ENCODE results near the gene SLC24A4.

Gene SLC24A4

GRCh38 chr14:92458136-92459029 lies 135.4 kb downstream of the SLC24A4 start:
- no peaks in the 10 kb centered on the region for H3K4me1 ChIP-seq (ENCODE audit: control insufficient read depth, low read length)
- H3K9me3 ChIP-seq (ENCODE audit: control insufficient read depth, insufficient read depth, low read length), result no peaks in the 10 kb centered on the region
- no peak for TF ChIP-seq CTCF (IDR thresholded peaks at IDR 0.05; ENCODE audit: low read depth, low read length, poor library complexity, severe bottlenecking)
- no peak for TF ChIP-seq EZH2phosphoT487 (IDR thresholded peaks at IDR 0.05; ENCODE audit: borderline replicate concordance, low read length)
- no peak overlapping the region for H3K4me3 ChIP-seq (ENCODE audit: low read length)
- no peaks in the 10 kb centered on the region for H3K36me3 ChIP-seq (ENCODE audit: control insufficient read depth, low read length)
- no peaks in the 10 kb centered on the region for H3K79me2 ChIP-seq (ENCODE audit: control insufficient read depth, low read length)
- H3K27me3 ChIP-seq (ENCODE audit: control insufficient read depth, low read length), result no peaks in the 10 kb centered on the region
- no peaks in the 10 kb centered on the region for H3K9me2 ChIP-seq (replicated peaks; ENCODE audit: control insufficient read depth, low read length)
- no peak overlapping the region for H3K4me2 ChIP-seq (ENCODE audit: low read length)
- H3F3A ChIP-seq (ENCODE audit: control insufficient read depth, insufficient read depth), result no peaks in the 10 kb centered on the region
- no peaks in the 10 kb centered on the region for H4K20me1 ChIP-seq (ENCODE audit: control insufficient read depth, insufficient read depth, low read depth, low read length)
- H3K27ac ChIP-seq (ENCODE audit: low read depth, low read length), result no peak overlapping the region

GRCh38 chr14:92459030-92459949 lies 136.3 kb downstream of the SLC24A4 start:
- Histone ChIP-seq H3K27ac (ENCODE audit: low read depth, low read length) (no peak overlapping the region), H3K27me3 (ENCODE audit: control insufficient read depth, low read length) (no peaks in the 10 kb centered on the region), H3K9me2 (replicated peaks; ENCODE audit: control insufficient read depth, low read length) (no peaks in the 10 kb centered on the region), H3K4me1 (ENCODE audit: control insufficient read depth, low read length) (no peaks in the 10 kb centered on the region), H3K36me3 (ENCODE audit: control insufficient read depth, low read length) (no peaks in the 10 kb centered on the region), H3K79me2 (ENCODE audit: control insufficient read depth, low read length) (no peaks in the 10 kb centered on the region), H3K9me3 (ENCODE audit: control insufficient read depth, insufficient read depth, low read length) (no peaks in the 10 kb centered on the region), H3K4me2 (ENCODE audit: low read length) (no peak overlapping the region), H3K4me3 (ENCODE audit: low read length) (no peak overlapping the region), H4K20me1 (ENCODE audit: control insufficient read depth, insufficient read depth, low read depth, low read length) (no peaks in the 10 kb centered on the region), H3F3A (ENCODE audit: control insufficient read depth, insufficient read depth) (no peaks in the 10 kb centered on the region)
- TF ChIP-seq EZH2phosphoT487 (IDR thresholded peaks at IDR 0.05; ENCODE audit: borderline replicate concordance, low read length), result no peak
- TF ChIP-seq CTCF (IDR thresholded peaks at IDR 0.05; ENCODE audit: low read depth, low read length, poor library complexity, severe bottlenecking), result no peak

DNA sequence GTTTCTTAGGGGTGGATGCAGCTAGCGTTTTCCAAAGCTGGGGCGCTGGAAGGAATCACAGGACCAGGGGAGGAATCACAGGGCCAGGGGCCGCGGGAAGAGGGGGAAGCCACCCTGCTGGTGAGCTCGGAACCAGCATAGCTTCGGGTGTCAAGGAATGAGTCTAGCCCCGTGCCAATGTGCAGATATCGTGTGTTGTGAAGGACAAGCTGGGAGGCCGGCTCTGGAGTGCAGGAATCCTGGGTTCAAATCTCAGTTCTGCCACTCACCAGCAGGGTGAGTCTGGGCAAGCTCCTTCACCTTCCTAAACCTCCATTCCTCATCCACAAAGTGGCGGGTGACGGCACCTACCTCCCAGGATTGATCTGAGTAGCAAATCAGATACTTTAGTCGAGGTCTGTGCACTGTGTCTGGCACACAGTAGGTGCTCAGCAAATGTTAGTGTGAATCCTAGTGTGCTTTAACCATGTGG lies 137.0 kb downstream of the SLC24A4 start:
- H3K4me2 ChIP-seq (ENCODE audit: low read length), result no peak overlapping the region
- H3F3A ChIP-seq (ENCODE audit: control insufficient read depth, insufficient read depth), result no peaks in the 10 kb centered on the region
- no peaks in the 10 kb centered on the region for H3K27me3 ChIP-seq (ENCODE audit: control insufficient read depth, low read length)
- H3K79me2 ChIP-seq (ENCODE audit: control insufficient read depth, low read length), result no peaks in the 10 kb centered on the region
- H3K9me2 ChIP-seq (replicated peaks; ENCODE audit: control insufficient read depth, low read length), result no peaks in the 10 kb centered on the region
- H3K4me1 ChIP-seq (ENCODE audit: control insufficient read depth, low read length), result no peaks in the 10 kb centered on the region
- no peak overlapping the region for H3K27ac ChIP-seq (ENCODE audit: low read depth, low read length)
- H3K9me3 ChIP-seq (ENCODE audit: control insufficient read depth, insufficient read depth, low read length), result no peaks in the 10 kb centered on the region
- no peak overlapping the region for H3K4me3 ChIP-seq (ENCODE audit: low read length)
- H4K20me1 ChIP-seq (ENCODE audit: control insufficient read depth, insufficient read depth, low read depth, low read length), result no peaks in the 10 kb centered on the region
- TF ChIP-seq CTCF (IDR thresholded peaks at IDR 0.05; ENCODE audit: low read depth, low read length, poor library complexity, severe bottlenecking), result no peak
- no peak for TF ChIP-seq EZH2phosphoT487 (IDR thresholded peaks at IDR 0.05; ENCODE audit: borderline replicate concordance, low read length)
- no peaks in the 10 kb centered on the region for H3K36me3 ChIP-seq (ENCODE audit: control insufficient read depth, low read length)
